Progenitor cell of endocrine pancreas (in vitro differentiated cells): ENCODE results near the gene CD69. TPM values are rescaled to one million over a fixed set of nuclear protein-coding genes. Genes with fewer than 3 reads are reported as not detected.

Source experiments
- DNase-seq: peaks from one replicate; pipeline ENCODE4 v3.0.0; 2021; ENCODE audit warnings: low spot score; ENCODE audit not compliant: unreplicated experiment
- H3K27ac Mint-ChIP-seq: 2 replicates; pipeline ENCODE4 v1.8.0; 2021; ENCODE audit warnings: mild to moderate bottlenecking, moderate library complexity, mixed read lengths
- H3K27me3 Mint-ChIP-seq: 2 replicates; pipeline ENCODE4 v1.8.0; 2021; ENCODE audit warnings: mixed read lengths
- H3K36me3 Mint-ChIP-seq: 2 replicates; pipeline ENCODE4 v1.8.0; 2022; ENCODE audit warnings: mixed read lengths; ENCODE audit not compliant: insufficient read depth
- H3K4me1 Mint-ChIP-seq: 2 replicates; pipeline ENCODE4 v1.8.0; 2021; ENCODE audit warnings: low read depth, mixed read lengths
- H3K4me3 Mint-ChIP-seq: 2 replicates; pipeline ENCODE4 v1.8.0; 2021; ENCODE audit warnings: low read depth, mild to moderate bottlenecking, moderate library complexity, mixed read lengths
- H3K9me3 Mint-ChIP-seq: 2 replicates; pipeline ENCODE4 v1.8.0; 2021; ENCODE audit warnings: low read depth, mixed read lengths
- CTCF ChIP-seq: fragments of 200-600 bp; sonication (generic); IDR thresholded peaks from one replicate; pipeline ENCODE4 v1.5.0; 2021; ENCODE audit warnings: antibody characterized with exemption, mild to moderate bottlenecking; ENCODE audit not compliant: unreplicated experiment
- long read RNA-seq: library from polyadenylated mRNA; unstranded; transcript quantifications from one replicate; pipeline ENCODE4 v2.0.0, GENCODE V29; 2020
- total RNA-seq: library from RNA; stranded (reverse); gene quantifications from 2 replicates; pipeline ENCODE4 v1.2.1, GENCODE V29; 2021

CD69 gene
- not detected in 2 replicates for total RNA-seq
- long read RNA-seq = 0 reads

GRCh38 chr12:9760699-9761418, at the start of gene CD69:
Gene CD69 (minus strand): TSS chr12:9760901. CDS start chr12:9760820, 81 bp downstream.
- TF ChIP-seq CTCF = no peak
- peaks cover 18% of the 10 kb centered on the region for H3K4me1 Mint-ChIP-seq
- no peak within 1 kb of the TSS for H3K27ac Mint-ChIP-seq
- no peaks in the 10 kb centered on the region for H3K27me3 Mint-ChIP-seq
- H3K36me3 Mint-ChIP-seq = no peaks in the 10 kb centered on the region
- no peak within 1 kb of the TSS for H3K4me3 Mint-ChIP-seq
- DNase-seq = no peak
- peaks cover 6% of the 10 kb centered on the region for H3K9me3 Mint-ChIP-seq

- no peak for TF ChIP-seq CTCF
- H3K27me3 Mint-ChIP-seq = peaks cover 17% of the 10 kb centered on the region
- H3K4me3 Mint-ChIP-seq = no peak overlapping the region
- H3K36me3 Mint-ChIP-seq = no peaks in the 10 kb centered on the region
- peaks cover 11% of the 10 kb centered on the region for H3K4me1 Mint-ChIP-seq
- DNase-seq = no peak
- H3K9me3 Mint-ChIP-seq = no peaks in the 10 kb centered on the region
- H3K27ac Mint-ChIP-seq = no peak overlapping the region
These were observed 49.2 kb upstream of the CD69 start for GRCh38 chr12:9809866-9810265.

- peaks cover 17% of the 10 kb centered on the region for H3K27me3 Mint-ChIP-seq
- peaks cover 11% of the 10 kb centered on the region for H3K4me1 Mint-ChIP-seq
- no peak for TF ChIP-seq CTCF
- H3K36me3 Mint-ChIP-seq = no peaks in the 10 kb centered on the region
- DNase-seq = no peak
- H3K9me3 Mint-ChIP-seq = no peaks in the 10 kb centered on the region
- H3K4me3 Mint-ChIP-seq = no peak overlapping the region
- no peak overlapping the region for H3K27ac Mint-ChIP-seq
These were observed 48.6 kb upstream of the CD69 start for GRCh38 chr12:9809338-9809737.

- Mint-ChIP-seq H3K27me3 (peaks cover 12% of the 10 kb centered on the region), H3K9me3 (no peaks in the 10 kb centered on the region), H3K36me3 (no peaks in the 10 kb centered on the region), H3K4me1 (peaks cover 11% of the 10 kb centered on the region), H3K4me3 (no peak overlapping the region), H3K27ac (no peak overlapping the region)
- no peak for TF ChIP-seq CTCF
- no peak for DNase-seq
These were observed 47.8 kb upstream of the CD69 start for GRCh38 chr12:9808504-9808903.

- no peak overlapping the region for H3K4me3 Mint-ChIP-seq
- DNase-seq = no peak
- H3K4me1 Mint-ChIP-seq = peaks cover 11% of the 10 kb centered on the region
- H3K27ac Mint-ChIP-seq = no peak overlapping the region
- TF ChIP-seq CTCF = no peak
- H3K36me3 Mint-ChIP-seq = no peaks in the 10 kb centered on the region
- H3K9me3 Mint-ChIP-seq = no peaks in the 10 kb centered on the region
- peaks cover 5% of the 10 kb centered on the region for H3K27me3 Mint-ChIP-seq
These were observed 46.0 kb upstream of the CD69 start for GRCh38 chr12:9806714-9807113.
